NCI-H460 (cell line): ENCODE results near the gene HSD11B2. TPM values are rescaled to one million over a fixed set of nuclear protein-coding genes. Genes with fewer than 3 reads are reported as not detected.

Source experiments
- DNase-seq: peaks from one replicate; pipeline ENCODE4 v3.0.0-alpha.2; 2016; ENCODE audit warnings: low read depth; ENCODE audit errors: extremely low read depth
- small RNA-seq, 2 experiments: library from RNA; depleted of rRNA; stranded (forward); fragments of <200 nt; gene quantifications; one replicate each; pipeline ENCODE3, GENCODE V24; 2014
- total RNA-seq: library from RNA; depleted of rRNA; stranded (reverse); fragments of >200 nt; shearing (Covaris generic); gene quantifications from 2 replicates; pipeline ENCODE4 v1.2.3, GENCODE V29; 2014; rRNA removed

Gene HSD11B2
- total RNA-seq, 1 experiment from 2014 or later, result 1.2 TPM

DNA sequence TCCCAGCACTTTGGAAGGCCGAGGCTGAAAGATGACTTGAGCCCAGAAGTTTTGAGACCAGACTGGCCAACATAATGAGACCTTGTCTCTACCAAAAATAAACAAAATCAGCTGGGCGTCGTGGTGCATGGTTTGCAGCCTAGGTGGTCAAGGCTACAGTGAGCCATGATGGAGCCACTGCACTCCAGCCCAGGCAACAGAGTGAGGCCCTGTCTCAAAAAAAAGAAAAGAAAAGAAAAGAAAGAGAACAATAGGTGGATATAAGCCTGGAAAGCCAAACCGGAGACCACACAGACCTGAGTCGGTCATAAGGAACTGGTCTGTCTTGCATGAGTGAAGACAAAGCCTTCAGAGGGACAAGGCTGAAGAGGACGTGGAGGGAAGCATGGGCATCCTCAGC is 35.7 kb downstream of the HSD11B2 start:
- DNase-seq, result no peak

DNA sequence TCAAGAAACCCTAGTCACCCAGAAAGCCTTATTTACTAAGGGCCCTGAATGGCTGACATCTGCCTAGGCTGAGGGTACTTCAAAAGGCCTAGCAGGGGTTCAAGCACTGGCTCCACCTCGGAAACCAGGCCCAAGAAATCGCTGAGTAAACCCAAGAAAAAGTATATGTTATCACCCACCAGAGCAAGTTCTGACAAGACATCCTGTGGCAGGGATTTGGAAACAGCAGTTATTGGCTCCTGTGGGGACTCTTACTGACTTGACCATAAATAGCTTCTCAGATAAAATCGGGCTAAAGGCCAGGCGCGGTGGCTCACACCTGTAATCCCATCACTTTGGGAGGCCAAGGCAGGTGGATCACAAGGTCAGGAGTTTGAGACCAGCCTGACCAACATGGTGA is 37.8 kb downstream of the HSD11B2 start:
- no peak for DNase-seq

DNA sequence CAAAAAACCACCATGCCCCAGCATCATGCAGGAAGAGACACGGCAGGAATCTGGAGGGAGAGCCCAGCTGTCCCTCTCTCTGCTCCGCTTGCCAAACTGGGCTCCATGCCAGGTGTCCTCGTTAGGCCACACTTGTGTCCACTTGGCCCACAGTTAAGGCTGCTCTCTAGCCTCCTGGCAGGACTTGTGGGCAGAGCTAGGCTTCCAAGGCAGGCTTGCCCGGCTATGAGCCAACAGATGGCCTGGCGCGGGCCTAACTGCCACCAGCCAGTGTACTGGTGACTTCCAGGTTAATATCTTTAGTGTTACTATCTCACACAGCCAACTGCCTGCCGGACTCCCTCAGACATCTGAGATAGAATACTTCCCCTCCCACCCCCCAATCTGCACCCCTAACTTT is 39.4 kb downstream of the HSD11B2 start:
- DNase-seq, result no peak

DNA sequence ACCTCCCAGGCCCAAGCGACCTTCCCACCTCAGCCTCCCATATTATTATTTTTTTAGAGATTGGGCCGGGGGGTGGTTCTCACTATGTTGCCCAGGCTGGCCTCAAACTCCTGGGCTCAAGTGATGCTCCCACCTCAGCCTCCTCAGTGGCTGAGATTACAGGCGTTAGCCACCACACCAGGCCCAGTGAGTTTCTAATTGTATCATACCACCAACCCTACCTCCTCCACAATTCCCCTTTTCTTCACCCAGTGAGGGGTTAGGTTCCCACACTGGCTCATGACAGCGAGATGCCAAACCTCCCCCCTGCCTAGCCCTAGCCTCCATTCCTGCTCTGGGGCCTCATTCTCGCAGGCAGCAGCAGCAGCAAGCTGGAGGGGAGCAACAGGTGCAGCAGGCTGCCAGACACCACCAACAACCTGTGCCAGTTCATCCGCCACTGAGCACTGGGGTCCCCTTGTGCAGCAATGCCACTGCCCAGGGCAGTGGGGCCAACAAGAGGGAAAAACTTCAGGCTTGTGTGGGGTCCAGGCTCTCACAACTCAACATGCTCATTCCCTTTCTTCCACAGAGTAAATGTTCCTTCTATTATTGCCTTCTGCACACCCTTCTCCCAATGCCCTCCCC is 41.0 kb downstream of the HSD11B2 start:
- DNase-seq, result no peak

DNA sequence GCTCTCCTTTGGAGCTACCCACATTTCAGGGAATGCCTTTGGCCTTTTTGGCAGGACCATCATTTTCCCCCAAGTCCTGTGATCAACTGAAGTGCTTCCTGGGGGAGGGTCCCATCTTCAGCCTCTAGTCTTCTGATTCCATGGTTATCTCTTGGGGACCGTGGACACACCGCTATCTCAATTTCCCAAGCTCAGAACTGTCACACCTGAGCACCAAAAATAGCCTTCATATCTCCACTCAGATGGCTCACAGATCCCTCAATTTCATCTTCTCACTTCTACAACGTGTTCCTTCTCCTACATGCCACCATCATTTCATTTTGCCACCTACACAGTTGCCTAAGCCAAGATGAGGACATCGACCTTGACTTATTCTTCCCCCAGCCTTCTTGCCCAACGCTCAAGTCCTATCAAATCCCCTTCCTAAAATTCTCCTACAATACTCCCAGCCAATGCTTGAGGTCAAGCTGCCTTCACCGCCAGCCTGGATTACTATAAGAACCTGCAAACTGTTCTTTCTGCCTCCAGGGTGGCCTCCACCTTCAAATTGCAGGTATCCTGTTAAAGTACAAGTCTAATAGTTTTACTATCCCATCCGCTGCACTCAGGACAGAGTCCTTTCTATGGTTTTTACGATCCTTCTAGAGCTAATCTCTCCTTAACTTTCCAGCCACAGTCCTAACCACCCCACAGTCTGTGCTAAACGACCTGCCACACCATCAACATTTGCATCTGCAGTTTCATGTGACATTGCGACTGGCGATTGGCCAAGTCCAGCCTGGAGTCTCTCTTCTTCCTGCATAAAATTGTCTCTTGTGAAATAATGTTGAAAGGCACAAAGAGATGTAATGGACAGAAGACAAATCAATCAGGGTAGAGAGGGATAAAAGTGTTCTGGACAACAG is 43.9 kb downstream of the HSD11B2 start:
- DNase-seq, result no peak

DNA sequence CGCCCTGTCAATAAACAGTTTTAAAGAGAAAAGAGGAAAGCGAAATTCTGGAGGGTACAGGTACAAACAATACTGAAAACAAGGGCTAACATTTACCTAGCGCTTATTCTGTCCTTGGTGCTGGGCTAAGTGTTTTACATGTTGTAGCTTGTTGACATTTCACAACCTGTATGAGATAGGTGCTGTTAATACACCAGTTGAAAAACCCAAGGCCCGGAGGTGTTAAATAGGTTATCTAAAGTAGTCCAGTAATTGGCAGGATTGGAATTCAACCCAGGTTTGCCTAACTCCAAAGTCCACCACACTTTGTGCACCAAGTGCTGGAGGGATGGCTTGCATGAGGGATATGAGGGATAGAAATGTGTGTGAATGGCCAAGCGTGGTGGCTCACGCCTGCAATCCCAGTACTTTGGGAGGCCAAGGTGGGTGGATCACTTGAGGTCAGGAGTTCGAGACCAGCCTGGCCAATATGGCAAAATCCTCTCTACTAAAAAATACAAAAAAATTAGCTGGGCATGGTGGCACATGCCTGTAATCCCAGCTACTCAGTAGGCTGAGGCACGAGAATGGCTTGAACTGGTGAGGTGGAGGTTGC is 47.1 kb downstream of the HSD11B2 start:
- DNase-seq, result no peak

DNA sequence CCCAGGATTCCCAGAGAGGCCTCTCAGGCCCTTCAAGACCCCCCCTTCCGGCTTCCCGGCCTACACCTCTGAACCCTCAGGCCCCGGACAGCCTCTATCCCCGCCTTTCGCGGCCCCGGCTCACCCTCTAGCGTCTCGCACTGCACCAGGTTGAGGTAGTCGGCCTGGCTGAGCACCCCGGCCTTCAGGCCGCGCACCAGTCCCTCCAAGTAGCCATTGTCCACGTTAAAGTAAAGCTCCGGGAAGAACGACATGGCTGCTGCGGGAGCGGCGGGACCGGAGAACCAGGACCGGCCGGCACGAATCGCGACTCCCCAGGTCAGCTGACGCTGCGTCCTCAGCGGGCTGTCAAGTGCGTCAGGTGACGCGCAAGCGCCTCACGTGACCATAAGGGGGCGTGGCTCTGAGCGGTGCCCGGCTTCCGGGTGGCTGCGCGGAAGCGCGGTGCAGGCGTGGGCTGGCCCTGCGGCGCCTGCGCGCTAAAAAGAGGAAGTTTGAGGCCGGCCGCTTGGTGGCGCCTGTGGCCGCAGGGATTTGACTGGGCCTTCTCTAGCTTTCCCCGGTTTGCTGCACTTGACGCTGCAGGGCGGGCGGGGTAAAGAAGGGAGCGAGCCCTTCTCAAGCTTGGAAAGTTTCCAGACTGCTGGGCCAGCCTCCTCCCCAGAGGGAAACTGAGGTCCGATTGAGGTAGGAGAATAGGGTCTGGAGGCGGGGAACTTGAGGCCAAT is 50.1 kb downstream of the HSD11B2 start, which contains the start of gene ATP6V0D1:
Gene ATP6V0D1, minus strand, starts transcription at position 325 of the 728 bp plus-strand sequence. Its CDS starts 71 bp downstream, at position 254.
- DNase-seq, result peak; percentile 99

DNA sequence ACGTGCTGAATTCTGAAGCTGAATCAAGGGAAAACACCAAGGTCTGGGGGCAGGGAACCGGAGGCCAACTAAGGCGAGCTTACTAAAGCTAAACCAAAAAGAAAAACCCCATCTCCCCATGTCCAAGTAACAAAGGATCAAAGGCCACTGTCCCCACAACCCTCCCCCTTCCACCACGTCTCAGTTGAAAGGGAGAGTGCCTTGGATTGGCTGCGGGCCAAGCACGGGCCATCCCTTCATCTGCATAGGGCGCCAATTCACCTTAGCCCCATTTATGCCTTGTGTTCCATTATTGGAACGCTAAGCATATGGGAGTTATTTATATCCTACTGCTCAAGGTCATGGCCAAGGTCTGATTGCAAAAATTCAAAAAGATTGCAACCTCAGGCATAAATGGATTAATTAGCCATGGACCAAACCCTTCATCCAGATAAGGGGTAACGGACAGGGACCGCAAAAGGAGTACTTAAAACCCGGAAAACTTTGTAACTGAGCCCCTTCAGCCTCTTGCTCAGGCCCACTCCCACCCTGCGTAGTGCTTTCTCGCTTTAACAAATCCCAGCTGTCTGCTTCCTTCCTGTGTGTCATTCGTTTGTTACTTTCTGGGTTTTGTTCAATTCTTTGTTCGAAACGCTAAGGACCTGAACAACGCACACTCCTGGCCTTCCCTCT is 50.8 kb downstream of the HSD11B2 start:
- no peak for DNase-seq

DNA sequence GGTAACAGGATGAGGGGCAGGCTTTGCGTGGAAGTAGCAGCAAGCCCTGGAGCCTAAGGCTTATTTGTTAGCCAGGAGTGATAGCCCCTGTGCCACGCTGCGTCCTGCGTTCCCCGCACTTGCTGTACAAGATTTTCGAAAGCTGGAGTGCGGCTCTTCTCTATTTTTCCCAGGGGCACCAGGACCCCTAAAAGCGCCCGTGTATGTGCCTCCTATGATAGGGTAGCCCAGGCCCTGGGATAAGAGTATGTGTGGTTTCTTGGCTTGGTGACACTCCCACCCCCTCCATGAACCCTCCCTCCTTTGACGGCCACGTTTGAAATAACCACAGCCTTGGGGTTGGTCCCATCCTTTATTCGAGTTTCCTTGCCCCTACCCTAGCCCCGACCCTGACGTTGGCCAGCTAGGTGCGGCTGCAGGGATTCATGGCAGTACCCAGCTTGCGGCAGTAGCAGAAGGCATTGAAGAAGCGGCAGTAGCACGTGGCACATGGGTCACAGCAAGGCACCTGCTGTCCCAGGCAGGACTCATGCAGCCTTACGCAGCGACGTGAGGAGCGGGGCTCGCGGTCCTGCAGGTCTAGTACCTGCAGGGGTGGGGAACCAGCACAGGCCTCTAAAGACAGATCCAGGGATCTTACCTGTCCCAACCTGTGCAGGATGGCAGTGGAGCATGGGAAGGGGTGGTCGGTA is 51.5 kb downstream of the HSD11B2 start:
- DNase-seq, result no peak

DNA sequence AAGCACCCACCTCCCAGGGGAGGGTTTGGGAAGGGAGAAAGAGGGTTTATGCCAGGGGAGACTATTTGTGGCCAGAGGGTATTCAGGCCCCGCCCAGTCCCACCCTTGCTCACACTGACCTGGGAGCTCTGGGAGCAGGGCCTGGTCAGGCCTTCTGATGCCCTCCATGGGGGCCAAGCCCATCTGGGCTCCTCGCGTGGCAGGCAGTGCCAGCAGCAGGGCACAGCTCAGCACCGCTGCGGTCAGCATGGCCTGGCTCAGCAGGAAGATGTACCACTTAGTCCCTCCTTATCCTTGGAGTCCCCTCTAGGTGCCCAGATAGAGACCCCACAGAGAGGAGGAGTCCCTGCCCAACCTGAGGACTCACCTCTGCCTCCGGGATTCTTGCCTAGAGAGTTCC is 52.2 kb downstream of the HSD11B2 start, which contains the start of gene AGRP:
Gene AGRP, minus strand, starts transcription at position 398 of the 400 bp plus-strand sequence. Its CDS starts 149 bp downstream, at position 249.
- no peak for DNase-seq

DNA sequence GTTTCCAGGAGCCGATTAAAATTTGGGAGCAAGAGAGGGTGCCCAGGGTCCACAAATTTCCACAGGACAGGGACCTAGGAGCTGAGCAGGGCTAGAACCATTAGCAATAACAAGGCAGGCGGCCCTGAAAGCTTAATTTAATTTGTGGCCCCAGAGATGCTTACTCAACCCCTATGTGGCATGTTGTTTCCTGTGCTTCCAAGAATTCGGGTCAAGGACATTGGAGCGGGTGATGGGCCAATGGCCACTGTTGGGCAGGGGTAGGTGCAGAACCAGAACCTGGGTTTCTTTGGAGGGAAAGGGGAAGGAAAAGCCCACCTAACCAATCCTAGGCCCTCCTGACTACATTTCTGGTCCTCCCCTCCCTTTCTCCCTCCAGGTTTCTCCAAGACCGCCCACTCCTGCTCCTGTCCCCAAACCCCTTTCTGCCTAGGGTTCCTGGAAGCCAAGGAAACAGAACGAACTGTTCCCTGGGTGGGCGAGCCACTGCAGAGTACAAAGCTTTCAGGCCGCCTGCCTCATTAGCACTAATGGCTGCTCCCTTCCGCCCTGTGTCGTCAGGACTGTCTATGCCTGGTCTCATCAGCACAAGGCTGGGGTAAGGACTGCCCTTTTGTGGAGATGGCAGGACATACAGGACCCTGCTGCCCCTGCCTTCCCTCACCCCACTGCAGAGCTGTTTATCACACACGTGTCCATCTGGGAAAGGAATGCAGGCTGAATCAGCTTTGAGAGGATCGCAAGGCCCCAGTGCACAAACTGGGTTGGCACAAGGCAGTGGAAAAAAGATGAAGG is 53.0 kb downstream of the HSD11B2 start:
- DNase-seq, result no peak

DNA sequence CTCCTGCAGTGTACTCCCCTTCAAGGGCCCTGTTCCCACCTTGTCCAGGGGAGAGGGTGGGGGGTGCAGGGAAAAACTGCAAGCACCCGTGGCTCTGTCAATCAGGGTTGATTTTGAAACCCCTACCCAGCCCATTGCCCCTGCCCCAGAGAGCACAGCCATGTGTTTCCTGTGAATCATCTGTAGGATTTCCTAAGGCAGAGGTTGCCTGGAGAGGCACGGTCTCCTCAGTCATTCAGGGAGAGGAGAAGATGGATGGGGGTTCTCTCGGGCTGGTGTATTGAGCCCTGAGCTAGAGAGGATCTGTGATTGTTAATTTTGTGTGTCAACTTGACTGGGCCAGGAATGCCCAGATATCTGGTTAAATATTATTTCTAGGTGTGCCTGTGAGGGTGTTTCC is 55.9 kb downstream of the HSD11B2 start:
- DNase-seq, result no peak

Small RNAs within 50 kb of the gene (small RNA-seq; reads per million reads assigned to genes)
- gene RNU1-123P, result 0 reads per million in 2 experiments

Other genes starting within 250 kb of the HSD11B2 start
- 9.6 and 10.8 TPM in 2 replicates for gene MATCAP1, start 247.2 kb upstream of the HSD11B2 start, total RNA-seq
- gene EXOC3L1, start 241.0 kb upstream of the HSD11B2 start, total RNA-seq, result not detected in 2 replicates
- gene E2F4, start 239.0 kb upstream of the HSD11B2 start, total RNA-seq, result 122 TPM in 2 replicates
- gene ELMO3, start 232.0 kb upstream of the HSD11B2 start, total RNA-seq, result 1.1 and 1.5 TPM in 2 replicates
- 37.7 and 46.9 TPM in 2 replicates for gene TMEM208, start 204.0 kb upstream of the HSD11B2 start, total RNA-seq
- 22.6 and 30.4 TPM in 2 replicates for gene FHOD1, start 183.6 kb upstream of the HSD11B2 start, total RNA-seq
- gene SLC9A5, start 182.1 kb upstream of the HSD11B2 start, total RNA-seq, result 0.78 and 0.94 TPM in 2 replicates
- gene PLEKHG4, start 151.6 kb upstream of the HSD11B2 start, total RNA-seq, result 7.1 and 9.1 TPM in 2 replicates
- not detected in 2 replicates for gene KCTD19, start 104.4 kb upstream of the HSD11B2 start, total RNA-seq
- gene LRRC36, start 104.3 kb upstream of the HSD11B2 start, total RNA-seq, result not detected in 2 replicates
- gene TPPP3, start 37.6 kb upstream of the HSD11B2 start, total RNA-seq, result 0.84 TPM in 1 of 2 replicates, not detected in the other
- gene ZDHHC1, start 14.6 kb upstream of the HSD11B2 start, total RNA-seq, result 9.9 and 12.6 TPM in 2 replicates
- 66.7 and 69.8 TPM in 2 replicates for gene ATP6V0D1, start 50.0 kb downstream of the HSD11B2 start, total RNA-seq
- not detected in 2 replicates for gene AGRP, start 52.4 kb downstream of the HSD11B2 start, total RNA-seq
- 21.9 and 24.1 TPM in 2 replicates for gene RIPOR1, start 97.7 kb downstream of the HSD11B2 start, total RNA-seq
- gene CTCF, start 131.4 kb downstream of the HSD11B2 start, total RNA-seq, result 41.6 and 55.9 TPM in 2 replicates
- 0.32 and 0.40 TPM in 2 replicates for gene CARMIL2, start 214.0 kb downstream of the HSD11B2 start, total RNA-seq
- gene ACD, start 229.1 kb downstream of the HSD11B2 start, total RNA-seq, result 27.7 and 37.9 TPM in 2 replicates
- 3.4 and 6.5 TPM in 2 replicates for gene PARD6A, start 229.8 kb downstream of the HSD11B2 start, total RNA-seq
- 10.2 and 10.4 TPM in 2 replicates for gene ENKD1, start 235.6 kb downstream of the HSD11B2 start, total RNA-seq
- gene C16orf86, start 235.7 kb downstream of the HSD11B2 start, total RNA-seq, result 0.27 TPM in 1 of 2 replicates, not detected in the other